HG03432 (cell line): ENCODE measurements around the gene TRIP10.
"Not testable (repeated sequence)": the region's sequence is repeated elsewhere in the genome, so short reads cannot be mapped to it uniquely, and the experiment has no call there.

ENCODE experiments used
- ATAC-seq: cut with Tn5 transposase; IDR thresholded peaks from one replicate; pipeline ENCODE4 v1.9.1; 2021; ENCODE audit warnings: mild to moderate bottlenecking, moderate library complexity; ENCODE audit not compliant: unreplicated experiment

The TRIP10 gene, protein sequence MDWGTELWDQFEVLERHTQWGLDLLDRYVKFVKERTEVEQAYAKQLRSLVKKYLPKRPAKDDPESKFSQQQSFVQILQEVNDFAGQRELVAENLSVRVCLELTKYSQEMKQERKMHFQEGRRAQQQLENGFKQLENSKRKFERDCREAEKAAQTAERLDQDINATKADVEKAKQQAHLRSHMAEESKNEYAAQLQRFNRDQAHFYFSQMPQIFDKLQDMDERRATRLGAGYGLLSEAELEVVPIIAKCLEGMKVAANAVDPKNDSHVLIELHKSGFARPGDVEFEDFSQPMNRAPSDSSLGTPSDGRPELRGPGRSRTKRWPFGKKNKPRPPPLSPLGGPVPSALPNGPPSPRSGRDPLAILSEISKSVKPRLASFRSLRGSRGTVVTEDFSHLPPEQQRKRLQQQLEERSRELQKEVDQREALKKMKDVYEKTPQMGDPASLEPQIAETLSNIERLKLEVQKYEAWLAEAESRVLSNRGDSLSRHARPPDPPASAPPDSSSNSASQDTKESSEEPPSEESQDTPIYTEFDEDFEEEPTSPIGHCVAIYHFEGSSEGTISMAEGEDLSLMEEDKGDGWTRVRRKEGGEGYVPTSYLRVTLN

DNA sequence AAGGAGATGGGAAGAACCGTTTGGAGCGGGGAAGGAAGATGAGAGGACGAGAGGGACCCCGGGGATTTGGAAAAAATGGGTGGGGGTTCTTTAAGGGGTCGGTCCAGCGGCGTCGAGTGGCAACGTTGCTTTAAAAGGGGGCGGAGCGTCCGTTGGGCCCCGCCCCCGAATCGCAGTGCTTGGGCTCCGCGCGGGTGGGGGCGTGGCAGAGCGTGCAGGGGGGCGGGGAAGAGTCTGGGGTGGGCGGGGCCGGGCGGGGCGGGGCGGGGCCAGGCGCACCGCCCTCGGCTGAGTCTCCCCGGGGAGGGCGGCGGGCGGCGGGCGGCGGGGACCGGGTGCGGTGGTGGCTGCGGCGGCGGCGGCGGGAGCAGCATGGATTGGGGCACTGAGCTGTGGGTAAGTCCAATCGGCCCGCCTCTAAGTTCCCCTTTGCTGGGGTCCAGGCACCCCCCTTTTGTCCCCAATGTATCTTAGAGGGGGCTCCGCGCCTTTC lies at the start of gene TRIP10:
TRIP10 (plus strand) TSS at position 291 of the 493 bp plus-strand sequence; CDS start at position 373, 82 bp downstream.
- no peak for ATAC-seq

DNA sequence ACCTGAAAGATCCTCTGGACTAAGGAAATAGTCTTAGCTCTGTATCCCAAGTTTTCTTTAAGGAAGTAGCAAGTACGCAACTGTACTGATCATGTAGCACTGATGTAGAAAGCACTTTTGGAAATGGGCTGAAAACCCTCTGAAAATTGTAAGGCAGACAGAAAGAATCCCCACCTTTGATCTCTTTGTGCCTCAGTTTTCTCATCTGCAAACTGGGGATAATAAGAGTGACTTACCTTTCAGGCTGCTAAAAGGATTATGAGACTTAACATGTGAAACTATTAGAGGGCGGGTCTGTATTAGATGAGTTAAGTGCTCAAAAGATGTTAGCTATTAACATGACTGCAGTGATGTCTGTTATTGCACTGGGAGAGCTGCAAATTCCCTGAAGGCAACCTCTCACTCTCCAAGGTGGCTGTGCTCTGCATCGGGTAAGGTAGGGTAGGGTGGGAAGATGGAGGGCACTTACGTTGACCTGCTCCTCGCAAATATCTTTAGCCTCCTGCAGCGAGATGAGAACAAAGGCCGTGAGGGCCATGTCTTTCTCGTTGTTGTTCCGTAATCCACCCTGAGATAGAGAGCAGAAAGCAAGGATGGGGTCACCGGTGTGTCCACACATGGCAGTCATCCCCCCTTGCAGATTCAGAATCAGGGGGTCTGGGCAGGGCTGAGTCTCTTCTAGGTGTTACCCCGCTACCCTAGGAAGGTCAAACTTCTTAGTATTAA lies 49.2 kb upstream of the TRIP10 start:
- no peak for ATAC-seq

DNA sequence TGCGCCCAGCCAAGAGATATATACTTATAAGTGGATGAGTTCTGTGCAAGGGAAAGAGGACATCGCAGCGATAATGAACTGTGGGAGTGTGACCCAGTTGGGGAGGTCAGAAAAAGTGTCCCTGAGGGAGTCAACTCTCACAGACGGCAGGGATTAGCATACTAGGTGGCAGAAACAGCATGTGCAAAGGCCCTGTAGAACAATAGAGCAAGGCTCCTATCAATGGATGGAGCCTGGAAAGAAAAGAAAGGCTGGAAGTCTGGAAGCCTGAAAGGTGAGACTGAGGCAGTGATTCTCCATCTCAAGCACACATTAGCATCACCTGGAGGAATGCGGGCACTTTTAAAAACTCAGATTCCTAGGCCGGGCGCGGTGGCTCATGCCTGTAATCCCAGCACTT lies 48.1 kb upstream of the TRIP10 start:
- ATAC-seq, result no peak

DNA sequence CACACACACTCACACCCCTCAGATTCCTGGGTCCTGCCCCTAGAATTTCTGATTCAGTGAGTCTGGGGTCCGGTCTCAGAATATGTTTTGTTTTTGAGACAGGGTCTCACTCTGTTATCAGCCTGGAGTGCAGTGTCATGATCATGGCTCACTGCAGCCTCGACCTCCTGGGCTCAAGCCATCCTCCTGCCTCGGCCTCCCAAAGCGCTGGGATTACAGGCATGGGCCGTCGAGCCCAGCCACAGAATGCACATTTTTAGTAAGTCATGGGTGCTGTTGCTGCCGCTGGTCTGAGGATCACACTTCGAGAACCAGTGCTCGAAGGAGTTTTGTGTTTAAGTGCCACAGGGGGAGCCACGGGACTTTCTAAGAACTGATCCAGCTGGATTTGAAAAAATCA lies 47.5 kb upstream of the TRIP10 start:
- ATAC-seq, result no peak

DNA sequence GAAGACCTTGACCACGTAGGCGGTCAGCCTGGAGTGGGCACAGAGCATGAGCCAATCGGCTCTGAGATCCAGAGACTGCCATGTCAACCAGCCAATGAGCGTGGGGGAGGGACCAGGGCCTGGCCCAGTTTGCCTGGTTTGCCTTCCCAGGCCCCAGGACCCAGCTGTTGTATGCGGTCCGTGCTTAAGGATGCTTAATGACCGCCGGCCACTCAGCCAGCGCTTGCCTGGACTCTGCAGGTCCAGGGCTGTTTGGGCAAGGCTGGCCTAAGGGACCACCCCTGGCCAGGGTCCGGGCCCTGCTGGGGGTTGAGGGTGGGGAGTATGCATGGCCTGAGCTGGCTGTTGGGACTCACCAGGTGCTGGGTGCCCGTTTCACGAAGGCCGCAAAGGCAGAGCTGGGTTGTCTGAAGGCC lies 46.4 kb upstream of the TRIP10 start:
- no peak for ATAC-seq

DNA sequence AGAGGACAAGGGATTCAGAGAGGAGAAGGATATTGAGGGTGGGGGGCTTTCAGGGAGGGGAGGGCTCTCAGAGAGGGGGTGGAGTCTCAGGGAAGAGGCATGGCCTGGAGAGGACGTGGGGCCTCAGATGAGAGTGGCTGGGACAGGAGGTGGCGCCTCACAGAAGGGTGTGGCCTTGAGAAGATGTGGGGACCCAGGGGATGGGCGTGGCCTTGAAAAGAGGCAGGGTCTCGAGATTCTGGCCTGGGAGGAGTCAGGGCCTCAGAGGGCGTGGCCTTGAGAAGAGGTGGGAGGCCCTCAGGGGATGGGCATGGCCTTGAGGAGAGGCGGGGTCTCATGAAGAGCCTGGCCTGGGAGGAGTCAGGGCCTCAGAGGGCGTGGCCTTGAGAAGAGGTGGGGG lies 45.8 kb upstream of the TRIP10 start:
- ATAC-seq, result no peak

DNA sequence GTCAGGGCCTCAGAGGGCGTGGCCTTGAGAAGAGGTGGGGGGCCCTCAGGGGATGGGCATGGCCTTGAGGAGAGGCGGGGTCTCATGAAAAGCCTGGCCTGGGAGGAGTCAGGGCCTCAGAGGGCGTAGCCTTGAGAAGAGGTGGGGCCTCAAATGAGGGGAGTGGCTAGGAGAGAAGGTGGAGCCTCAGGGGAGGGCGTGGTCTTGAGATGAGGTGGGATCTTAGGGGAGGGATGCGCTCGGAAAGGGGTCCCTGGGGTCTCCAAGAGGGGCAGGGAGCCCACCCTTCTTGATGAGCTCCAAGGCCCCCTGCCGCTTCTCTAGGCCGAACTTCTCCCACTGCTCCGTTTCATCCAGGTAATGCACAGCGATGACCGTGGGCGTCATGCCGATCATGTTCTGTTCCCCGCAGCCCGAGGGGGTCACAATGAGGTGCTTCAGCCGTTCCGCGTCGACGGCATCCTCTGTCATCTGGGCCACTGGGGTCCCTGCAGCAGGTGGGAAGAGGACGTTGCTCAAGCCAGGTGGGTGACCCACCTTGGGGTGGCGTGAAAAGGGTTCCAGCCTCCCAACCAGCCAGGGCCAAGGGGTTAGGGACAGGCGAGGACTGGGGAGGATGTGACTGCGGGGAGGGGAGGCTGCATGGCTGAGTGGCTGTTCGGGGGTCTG lies 45.2 kb upstream of the TRIP10 start:
- ATAC-seq, result no peak

DNA sequence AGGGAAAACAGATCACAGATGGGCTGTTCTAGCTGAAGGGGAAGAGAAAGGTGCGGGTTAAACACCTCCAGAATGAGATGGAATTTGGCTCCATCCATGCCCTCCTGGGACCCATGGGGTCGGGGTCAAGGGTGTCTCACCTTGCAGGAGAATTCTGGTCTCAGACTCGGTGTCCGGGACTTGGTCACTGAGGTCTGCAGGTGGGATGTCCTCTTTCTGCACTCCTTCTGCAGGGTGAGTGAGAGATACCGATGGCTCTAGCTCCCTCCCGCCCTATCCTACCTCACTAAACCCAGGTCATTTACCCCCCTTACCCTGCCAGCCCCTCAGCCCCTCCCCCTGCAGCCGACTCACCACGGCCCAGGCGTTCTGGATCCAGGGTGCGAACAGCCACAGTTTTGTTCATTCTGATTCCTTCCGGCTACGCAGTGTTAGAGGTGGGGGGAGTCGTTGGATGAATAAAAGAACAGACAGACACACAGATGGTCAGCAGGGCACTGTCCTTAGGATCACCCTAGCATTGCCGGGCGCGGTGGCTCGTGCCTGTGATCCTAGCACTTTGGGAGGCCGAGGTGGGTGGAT lies 43.1 kb upstream of the TRIP10 start:
- ATAC-seq, result no peak

DNA sequence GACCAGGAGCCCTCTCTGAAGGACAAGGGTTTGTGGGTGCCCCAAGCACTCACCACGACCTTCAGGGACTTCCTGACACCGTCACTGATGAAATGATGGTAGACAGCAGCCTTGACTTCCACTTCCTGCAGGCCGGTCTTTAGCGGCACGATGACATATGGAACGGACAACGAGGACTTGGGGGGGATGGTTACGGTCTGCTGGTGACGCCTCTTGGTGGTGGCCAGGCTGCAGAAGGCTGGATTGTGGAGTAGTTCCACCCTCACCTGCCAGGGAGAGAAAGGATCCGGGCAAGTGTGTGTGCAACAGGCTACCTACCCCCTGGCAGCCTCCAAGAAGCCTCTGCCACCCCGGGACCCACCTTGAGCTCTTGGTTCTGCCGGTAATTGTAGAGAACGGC lies 42.2 kb upstream of the TRIP10 start:
- ATAC-seq, result no peak

DNA sequence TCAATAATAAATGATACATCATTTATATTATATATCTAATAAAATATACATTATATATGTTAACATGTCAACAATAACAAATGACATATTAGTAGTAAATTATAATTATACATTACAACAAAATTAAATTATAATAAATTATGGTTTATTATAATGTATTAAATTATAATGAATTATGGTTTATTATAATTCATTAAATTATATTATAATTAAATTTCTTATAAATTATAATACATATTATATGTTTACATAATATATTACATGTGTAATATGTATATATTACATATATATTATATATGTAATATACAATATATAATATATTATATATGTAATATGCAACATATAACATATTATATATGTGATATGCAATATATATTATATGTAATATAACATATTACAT lies 39.5 kb upstream of the TRIP10 start:
- ATAC-seq, result no peak

DNA sequence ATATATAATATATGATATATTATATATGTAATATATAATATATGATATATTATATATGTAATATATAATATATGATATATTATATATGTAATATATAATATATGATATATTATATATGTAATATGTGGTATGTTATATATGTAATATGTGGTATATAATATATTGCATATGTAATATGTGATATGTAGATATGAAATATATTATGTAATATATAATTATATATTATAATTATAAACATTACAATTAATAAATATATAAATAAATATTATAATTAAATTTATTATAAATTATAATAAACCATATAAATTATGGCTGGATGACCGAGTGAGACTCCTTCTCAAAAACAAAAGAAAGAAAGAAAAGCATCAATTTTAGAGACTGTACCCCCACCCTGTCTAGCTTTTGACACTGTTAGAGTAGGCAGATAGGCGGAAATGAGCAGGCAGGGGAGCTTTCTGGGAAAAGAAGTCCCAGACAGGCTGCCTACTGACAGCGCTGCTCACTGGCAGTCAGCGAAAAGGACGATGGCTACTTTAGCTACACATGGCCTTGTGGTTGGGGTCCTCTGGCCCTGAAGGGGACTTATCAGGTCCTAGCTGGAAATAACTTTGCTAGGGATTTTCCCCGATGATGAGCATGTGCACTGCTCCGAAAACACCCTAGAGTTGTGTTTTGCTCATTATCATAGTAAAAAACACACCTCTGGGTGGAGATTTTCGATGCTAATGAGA lies 38.7 kb upstream of the TRIP10 start:
- no peak for ATAC-seq

DNA sequence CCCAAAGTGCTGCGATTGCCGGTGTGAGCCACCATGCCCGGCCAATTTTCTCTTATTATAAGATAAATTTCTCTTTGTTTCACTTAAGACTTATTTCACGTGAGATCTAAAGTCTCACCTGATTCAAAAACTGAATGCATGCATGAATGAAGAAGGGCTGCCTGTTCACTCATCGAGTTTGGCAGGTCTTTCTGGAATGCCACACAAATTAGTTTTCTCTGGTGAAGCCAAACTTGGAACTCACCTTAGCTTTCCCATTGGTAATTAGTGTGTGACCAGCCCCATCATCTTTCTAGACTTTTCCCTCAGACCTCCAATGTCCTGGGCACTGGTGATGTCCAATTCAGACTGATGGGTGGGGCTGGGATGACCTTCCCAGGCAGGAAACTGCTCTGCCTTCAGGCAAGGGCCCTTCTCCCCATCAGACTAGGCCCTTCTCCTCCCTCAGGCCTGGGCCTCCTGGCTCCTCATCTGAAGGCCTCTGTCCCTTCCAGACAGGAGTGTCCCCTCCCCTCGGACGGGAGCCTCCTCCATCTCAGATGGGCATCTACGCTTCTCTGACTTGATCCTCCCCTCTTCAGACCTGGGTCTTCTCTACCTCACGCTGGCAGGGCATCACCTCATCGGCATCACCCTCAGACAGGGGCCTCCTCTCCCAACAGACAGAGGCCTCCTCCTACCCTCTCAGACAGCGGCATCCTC lies 33.4 kb upstream of the TRIP10 start:
- ATAC-seq, result no peak

DNA sequence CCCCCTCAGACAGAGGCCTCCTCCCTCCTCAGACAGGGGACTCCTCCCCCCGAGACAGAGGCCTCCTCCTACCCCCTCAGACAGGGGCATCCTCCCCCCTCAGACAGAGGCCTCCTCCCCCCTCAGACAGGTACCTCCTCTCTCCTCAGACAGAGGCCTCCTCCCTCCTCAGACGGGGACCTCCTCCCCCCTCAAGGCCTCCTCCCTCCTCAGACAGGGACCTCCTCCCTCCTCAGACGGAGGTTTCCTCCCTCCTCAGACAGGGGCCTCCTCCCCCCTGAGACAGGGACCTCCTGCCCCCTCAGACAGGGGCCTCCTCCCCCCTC lies 32.9 kb upstream of the TRIP10 start:
- no peak for ATAC-seq

DNA sequence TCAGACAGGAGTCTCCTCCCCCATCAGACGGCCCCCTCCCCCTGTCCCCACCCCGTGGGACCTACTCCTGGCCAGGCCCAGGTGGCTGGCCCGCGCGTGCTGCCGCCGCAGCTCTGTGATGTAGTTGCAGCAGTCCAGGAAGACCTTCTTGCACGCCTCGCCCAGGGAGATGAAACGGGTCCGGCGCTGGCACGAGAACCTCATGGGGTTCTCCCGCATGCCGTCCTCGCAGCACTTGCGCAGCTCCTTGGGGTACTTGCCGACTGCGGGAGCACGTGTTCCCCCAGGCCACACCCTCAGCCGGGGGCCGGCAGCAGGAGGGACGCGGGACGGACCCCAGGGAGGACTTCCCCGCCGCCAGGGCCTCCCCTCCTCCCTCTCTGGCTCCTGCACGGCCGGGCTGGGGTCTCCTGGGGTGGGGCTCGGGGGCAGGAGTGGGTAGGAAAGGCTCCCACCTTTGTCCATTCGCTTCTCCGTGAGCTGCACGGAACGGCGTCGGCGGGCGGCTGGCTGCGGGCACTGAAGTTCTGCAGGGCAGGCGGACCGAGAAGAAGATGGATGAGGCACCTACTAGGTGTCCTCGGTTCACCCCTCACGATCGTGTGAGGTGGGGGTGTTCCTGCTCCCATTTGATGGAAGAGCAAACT lies 32.3 kb upstream of the TRIP10 start:
- ATAC-seq, result no peak

DNA sequence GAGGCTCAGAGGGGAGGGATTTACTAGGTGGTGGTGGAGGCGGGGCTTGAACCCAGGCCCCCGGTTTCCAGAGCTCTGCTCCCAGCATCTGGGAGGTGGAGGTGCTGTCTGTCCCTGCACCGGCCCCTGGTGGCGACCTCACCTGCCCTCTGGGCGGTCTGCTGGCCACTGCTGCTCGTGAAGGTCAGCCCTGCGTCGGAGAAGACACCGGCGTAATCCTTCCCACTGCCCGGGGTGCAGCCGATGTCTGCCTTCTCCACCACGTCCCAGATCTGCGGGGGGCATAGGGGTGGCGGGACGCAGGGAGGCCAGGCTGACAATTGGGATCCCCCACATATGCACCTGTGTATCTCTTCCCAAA lies 31.8 kb upstream of the TRIP10 start:
- no peak for ATAC-seq

DNA sequence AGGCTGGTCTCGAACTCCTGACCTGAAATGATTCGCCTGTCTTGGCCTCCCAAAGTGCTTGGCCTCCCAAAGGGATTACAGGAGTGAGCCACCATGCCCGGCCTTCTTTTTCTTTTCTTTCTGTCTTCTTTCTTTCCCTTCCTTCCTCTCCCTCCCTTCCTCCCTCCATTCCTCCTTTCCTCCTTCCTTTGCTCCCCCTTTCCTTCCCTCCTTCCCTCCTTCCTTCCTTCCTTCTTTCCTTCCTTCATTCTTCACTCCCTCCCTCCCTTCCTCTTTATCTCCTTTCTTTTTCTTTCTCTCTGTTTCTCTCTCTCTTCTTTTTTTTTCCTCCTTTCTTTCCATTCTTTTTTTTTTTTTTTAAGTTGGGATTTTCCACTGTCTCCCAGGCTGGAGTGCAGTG lies 31.1 kb upstream of the TRIP10 start:
- ATAC-seq, result no peak

DNA sequence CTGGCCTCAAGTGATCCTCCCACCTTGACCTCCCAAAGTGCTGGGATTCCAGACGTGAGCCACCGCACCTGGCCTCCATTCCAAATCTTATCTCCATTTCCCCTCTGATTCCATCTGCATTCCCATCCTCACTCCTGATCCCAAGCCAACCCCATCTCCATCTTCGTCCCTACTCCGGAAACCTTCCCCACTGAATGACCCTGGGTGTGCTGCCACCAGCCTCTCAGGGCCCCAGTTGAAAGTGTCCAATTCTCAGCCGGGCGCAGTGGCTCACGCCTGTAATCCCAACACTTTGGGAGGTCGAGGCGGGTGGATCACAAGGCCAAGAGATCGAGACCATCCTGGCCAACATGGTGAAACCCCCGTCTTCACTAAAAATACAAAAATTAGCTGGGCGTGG lies 30.6 kb upstream of the TRIP10 start:
- not testable (repeated sequence) for ATAC-seq

DNA sequence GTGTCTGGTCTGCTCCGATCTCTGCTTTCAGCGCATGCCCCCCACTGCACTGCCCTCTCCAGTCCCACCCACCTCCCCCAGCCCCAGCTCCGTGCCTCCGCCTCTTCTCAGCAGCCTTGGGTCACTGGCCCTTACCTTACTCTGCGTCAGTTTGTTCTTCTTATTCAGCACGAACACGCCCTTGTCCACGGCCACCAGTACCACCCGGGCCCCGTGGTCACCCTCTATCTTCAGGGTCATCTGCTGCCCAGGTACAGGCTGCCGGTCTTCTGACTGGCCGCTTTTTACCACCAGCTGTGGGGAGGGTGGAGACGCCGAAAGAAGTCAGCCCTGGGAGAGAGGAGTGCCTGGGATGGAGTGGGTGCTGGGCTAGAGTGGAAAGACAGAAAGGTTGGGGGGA lies 29.9 kb upstream of the TRIP10 start:
- no peak for ATAC-seq
